Activated CD4-positive, alpha-beta T cell treated with anti-CD3 and anti-CD28 coated beads, Interleukin-2, Interleukin-4, amounts not matched to agents 100 ng/mL and 50 ng/mL, durations not matched to agents 16 hours and 8 hours (primary cell): Measurements from ENCODE around the gene UBXN10.

Experiments
- DNase-seq: peaks from one replicate; pipeline ENCODE4 v3.0.0-alpha.2; 2020; ENCODE audit warnings: low spot score

The UBXN10 gene

DNA sequence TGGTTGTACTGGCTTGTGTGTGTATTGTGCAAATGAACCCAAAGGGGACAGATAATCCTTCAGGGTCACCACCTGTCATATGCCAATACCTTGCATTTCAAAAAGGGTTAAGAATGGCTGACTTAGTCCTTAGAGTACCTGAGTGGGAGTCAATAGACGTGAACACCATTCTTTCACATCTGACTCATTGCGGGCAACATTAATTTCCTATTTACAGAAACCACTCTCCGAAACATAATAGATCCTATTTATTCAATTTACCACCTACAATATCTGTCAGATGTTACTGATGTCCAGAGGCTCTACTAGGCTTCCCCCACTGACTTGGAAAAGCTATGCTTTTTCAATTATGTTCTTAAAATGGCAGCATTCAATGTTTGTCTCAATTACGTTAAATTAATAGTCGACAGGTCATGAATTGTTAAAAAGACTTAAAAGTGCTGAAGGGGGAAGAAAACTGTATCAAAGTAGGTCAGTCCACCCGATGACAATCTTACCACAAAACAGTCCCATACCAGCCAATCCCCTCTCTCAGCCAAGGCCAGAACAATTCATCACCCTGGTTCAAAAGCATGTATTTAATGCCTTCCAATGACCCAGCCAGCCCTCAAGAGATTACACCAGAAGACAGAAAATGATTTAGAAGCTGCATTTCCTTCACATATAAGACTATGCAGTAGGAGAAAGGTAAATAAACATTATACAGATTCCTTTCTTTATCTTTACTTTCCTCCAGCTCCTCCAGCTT is 49.1 kb downstream of the UBXN10 start:
- no peak for DNase-seq

DNA sequence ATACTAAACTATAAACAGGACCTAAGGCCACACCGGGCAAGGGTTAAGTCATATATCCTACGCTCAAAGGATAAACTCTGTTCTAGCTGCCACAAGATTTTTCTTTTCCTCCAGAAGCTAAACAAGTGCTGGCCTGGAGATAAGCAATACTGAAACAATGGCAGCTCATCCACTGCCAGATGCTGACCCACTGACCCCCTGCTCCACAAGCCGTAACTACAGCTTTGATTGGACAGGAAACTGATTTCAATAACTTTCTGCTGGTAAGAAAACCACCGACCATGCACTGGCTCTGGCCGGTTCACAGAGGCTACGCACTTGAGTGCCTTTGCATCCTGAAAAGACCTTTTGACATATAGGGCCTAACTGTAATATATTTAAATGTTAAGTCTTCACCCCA is 51.8 kb downstream of the UBXN10 start:
- DNase-seq: no peak

DNA sequence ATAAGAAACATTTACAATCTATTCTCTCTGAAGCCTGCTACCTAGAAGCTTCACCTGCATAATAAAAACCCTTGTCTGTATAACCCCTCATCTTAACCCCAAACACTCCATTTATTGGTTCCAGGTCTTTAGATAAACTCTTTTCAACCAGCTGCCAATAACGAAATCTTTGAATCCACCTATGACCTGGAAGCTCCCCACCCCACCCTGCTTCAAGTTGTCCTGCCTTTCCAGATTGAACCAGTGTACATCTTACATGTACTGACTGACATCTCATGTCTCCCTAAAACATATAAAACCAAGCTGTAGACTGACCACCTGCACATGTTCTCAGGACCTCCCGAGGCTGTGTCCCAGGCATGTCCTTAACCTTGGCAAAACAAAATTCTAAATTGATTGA is 54.1 kb downstream of the UBXN10 start:
- no peak for DNase-seq

DNA sequence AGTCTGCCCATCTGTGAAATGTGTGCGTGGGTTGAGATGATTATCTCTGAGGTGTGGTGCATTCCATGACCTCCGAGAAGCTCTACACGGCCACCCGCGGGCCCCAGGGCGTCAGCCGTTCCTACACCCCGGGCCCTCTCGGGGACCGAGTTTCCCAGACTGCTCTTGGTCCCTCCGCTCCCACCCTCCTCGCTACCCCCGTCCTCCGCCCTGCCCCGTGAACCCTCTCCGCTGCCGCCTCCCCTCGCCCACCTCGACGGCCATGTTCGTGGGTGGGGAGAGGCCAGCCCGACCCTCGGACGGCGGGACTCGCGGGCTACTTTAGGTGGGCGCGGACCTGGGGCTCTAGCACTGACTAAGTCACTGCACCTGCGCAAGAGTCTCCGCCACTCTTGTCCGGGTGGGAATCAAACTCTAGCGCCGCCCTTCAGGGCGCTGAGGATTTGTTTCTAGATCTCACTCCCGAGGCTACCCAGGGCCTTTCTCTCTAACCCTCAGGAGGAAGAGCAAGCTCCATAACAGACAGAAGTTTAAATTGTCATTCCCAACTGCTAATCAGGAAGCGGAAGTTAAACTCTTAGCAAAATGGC is 57.1 kb downstream of the UBXN10 start:
- no peak for DNase-seq
